Esophagus (tissue), 2 donors: ENCODE results near the gene KCNQ5. TPM values are rescaled to one million over a fixed set of nuclear protein-coding genes. Genes with fewer than 3 reads are reported as not detected.

Experiments used
- H3K27ac ChIP-seq, 2 donors: one replicate each; pipeline ENCODE4 v1.5.1; 2013; ENCODE audit warnings: low read depth in 2 of 2, mild to moderate bottlenecking in 2 of 2, inconsistent platforms in 1 of 2, low read length in 1 of 2, moderate library complexity in 1 of 2
- H3K27me3 ChIP-seq, 2 donors: one replicate each; pipeline ENCODE4 v1.6.1; 2013; ENCODE audit warnings: low read length in 2 of 2, control low read depth in 1 of 2, mild to moderate bottlenecking in 1 of 2; ENCODE audit not compliant: insufficient read depth in 2 of 2, control insufficient read depth in 1 of 2
- H3K36me3 ChIP-seq, 2 donors: one replicate each; pipeline ENCODE4 v1.6.1; 2013; ENCODE audit warnings: low read length in 1 of 2; ENCODE audit not compliant: control insufficient read depth in 2 of 2, insufficient read depth in 2 of 2
- H3K4me1 ChIP-seq, 2 donors: one replicate each; pipeline ENCODE4 v1.6.1; 2013; ENCODE audit warnings: low read length in 1 of 2; ENCODE audit not compliant: control insufficient read depth in 2 of 2, insufficient read depth in 2 of 2
- H3K4me3 ChIP-seq, 2 donors: one replicate each; pipeline ENCODE4 v1.5.1; 2013; ENCODE audit warnings: low read length in 2 of 2, mild to moderate bottlenecking in 2 of 2, low read depth in 1 of 2, moderate library complexity in 1 of 2
- H3K9me3 ChIP-seq, 2 donors: one replicate each; pipeline ENCODE4 v1.6.1; 2013; ENCODE audit warnings: mild to moderate bottlenecking in 2 of 2, low read depth in 1 of 2, low read length in 1 of 2, moderate library complexity in 1 of 2; ENCODE audit not compliant: control insufficient read depth in 2 of 2, insufficient read depth in 1 of 2
- WGBS, 2 donors: extraction: QIAGEN DNeasy Blood & Tissue Kit; methylation state at CpG; one replicate each; pipeline ENCODE4 v1.1.7; 2013; 5-methylcytosine and 5-hydroxymethylcytosine counted together
- polyA plus RNA-seq, 2 donors: library from polyadenylated mRNA; stranded (reverse); fragments of 200-250 nt; gene quantifications; one replicate each; pipeline ENCODE4 v1.2.3, GENCODE V29; 2013
- donor health status: healthy with polysubstance abuse.
- donor health status: Bipolar disorder and iron deficiency.

The KCNQ5 gene
- polyA plus RNA-seq, 2 donors = 0.18 to 0.22 TPM

DNA sequence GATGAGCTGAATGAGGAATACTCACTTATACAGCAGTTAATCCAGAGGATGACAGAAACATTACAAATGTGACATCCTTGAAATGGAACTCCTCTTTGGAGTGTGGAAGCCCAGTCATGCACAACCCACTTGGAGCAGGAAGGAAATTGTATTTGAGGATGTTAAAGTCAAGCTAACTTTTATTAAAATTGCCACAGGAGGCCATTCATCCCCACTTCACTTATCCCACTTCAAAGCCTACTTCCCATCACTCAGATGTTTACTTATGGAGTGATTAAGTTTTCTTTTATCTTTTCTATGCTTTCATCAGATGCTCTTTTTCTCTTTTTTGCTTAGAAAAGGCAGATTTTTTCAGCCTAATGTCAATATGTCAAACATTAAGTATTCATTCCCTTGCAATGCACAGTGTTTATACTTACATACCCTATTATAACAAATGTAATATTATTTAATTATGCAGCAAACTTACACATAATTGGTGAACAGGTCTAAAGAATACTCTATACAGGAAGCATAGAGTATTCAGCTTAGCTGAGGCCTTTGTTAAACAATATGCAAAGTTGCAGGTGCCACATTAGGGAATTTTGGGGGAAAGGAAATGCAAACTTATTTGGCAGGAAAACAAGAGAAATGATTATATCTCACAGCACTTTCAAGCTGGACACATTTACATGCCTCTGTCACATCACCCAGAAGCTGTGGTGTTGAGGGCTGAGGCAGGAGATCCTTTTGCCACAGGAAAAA, 454.5 kb downstream of the KCNQ5 start:
- Histone ChIP-seq H3K4me1 (no peaks in the 10 kb centered on the region), H3K4me3 (no peak overlapping the region), H3K27me3 (no peaks in the 10 kb centered on the region), H3K36me3 (no peaks in the 10 kb centered on the region), H3K27ac (no peak overlapping the region), H3K9me3 (no peaks in the 10 kb centered on the region)

DNA sequence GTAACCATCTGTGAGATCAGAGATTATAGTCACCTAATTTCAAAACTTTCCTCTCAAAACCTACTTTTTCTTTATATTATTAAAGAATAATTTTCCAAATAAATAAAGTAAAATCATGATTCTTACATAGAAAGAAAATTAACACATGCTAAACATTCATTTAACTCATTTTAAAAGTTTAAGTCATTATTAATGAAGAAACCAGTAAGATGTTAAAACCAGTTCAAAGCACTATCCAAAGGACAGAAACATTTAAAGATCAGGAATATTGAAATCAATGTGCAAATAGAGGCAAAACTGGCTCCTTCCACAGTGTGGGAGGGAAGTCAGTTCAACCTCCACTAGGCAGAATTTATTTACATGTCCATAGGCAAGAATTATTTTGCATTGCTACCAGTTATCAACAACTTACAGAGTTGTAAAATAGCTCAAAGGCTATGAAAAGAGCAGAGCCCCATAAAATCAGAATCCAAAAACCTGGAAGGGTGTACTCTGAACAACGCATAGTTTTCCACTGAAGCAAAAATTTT, 456.5 kb downstream of the KCNQ5 start:
- no peaks in the 10 kb centered on the region for H3K36me3 ChIP-seq

DNA sequence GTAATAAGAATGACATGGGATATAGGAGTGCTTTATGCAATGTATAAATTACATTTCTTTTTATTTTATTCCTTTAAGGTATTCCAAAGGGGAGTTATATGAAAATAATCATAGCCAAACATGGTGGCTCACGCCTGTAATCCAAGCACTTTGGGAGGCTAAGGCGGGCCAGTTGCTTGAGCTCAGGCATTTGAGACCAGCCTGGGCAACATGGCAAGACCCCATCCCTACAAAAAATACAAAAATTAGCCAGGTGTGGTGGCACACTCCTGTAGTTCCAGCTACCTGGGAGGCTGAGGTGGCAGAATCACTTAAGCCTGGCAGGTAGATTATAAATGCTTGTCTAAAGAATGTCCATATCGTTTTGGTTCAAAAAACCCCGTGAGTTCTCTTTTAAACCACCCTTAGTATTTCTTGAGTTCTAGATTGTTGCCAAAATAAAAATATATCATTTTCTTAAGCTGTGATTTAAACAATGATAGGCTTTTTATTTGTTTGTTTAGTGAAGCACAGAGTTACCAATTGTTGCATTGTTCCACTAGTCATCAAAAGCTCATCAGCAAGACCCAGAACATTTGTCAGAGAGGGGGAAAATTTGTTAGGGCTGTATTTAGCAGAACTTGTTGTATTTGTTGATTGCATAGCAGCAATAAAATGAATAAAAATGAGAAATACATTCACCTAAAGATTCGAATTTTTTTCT, 457.2 kb downstream of the KCNQ5 start:
- Histone ChIP-seq H3K4me1 (no peaks in the 10 kb centered on the region), H3K36me3 (no peaks in the 10 kb centered on the region), H3K27me3 (no peaks in the 10 kb centered on the region), H3K9me3 (no peaks in the 10 kb centered on the region), H3K4me3 (no peak overlapping the region), H3K27ac (no peak overlapping the region)
- 86 to 88% methylated on average over 5 of the region's 5 CpGs for WGBS, 2 donors

More for the DNA sequence above, 456.5 kb downstream of the KCNQ5 start:
- no peaks in the 10 kb centered on the region for H3K9me3 ChIP-seq
- no peak overlapping the region for H3K4me3 ChIP-seq
- no peaks in the 10 kb centered on the region for H3K27me3 ChIP-seq
- no peaks in the 10 kb centered on the region for H3K4me1 ChIP-seq
- no peak overlapping the region for H3K27ac ChIP-seq
- WGBS, 2 donors = 97 to 98% methylated on average over 1 of the region's 1 CpG

DNA sequence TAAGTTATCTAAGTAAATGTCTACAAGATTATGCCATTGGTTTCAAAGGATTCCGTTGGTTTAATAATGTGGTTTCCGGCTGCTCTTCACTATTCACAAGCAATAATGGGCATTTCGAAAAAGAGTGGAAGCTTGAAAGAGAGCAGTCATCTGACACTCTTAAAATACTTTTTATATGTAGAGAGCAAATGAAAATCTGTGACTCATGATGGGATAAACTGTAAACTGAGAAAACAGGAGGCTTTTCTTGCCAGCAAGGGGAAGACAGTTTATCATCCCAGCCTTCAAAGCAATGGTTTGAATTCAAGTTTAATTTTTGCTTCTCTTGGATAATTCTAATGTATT, 457.7 kb downstream of the KCNQ5 start:
- Histone ChIP-seq H3K27ac (no peak overlapping the region), H3K36me3 (no peaks in the 10 kb centered on the region), H3K4me1 (no peaks in the 10 kb centered on the region), H3K9me3 (no peaks in the 10 kb centered on the region), H3K4me3 (no peak overlapping the region), H3K27me3 (no peaks in the 10 kb centered on the region)
- WGBS, 2 donors = 84 to 91% methylated on average over 3 of the region's 3 CpGs

DNA sequence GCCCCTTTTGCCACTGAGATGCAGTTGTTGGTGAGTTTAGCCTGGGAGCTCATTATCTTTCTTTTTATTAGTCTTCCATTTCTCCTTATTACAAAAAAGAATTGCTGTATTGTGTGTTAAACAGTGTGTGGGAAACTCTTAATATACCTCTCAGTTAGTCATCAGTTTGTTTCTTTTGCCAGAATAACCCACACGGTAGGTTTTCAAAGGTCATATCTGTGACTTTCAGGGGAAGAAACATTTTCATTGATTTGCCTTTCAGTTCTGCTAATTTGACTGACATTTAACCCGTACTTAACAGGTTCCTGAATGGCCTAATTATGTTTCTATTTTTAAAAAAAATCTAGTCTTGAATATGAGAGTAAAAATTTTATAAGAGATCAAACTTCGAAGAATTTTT, 458.1 kb downstream of the KCNQ5 start:
- H3K4me3 ChIP-seq = no peak overlapping the region
- WGBS, 2 donors = 44 to 69% methylated on average over 3 of the region's 3 CpGs

DNA sequence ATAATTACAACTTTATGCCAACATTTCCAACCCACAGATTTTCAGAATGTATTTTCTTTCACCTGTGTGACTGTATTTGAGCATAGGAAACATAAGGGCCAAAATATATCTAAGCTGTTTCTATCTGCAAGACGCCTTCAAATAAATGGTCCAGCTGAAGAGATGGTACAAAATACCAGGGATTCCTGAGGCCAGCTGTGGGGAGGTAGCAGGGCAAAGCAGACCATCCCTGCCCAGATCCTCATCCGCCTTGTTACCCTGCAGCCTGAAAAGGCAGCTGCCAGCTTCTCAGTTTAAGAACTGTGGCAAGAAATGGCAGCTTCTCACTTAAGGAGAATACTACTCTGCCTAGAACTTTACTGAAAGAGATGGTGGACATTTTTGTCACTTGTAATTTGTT, 460.1 kb downstream of the KCNQ5 start:
- H3K4me1 ChIP-seq = no peaks in the 10 kb centered on the region
- 78 to 88% methylated on average over 2 of the region's 2 CpGs for WGBS, 2 donors
- H3K36me3 ChIP-seq = no peaks in the 10 kb centered on the region
- H3K27me3 ChIP-seq = no peaks in the 10 kb centered on the region
- H3K27ac ChIP-seq = no peak overlapping the region
- H3K4me3 ChIP-seq = no peak overlapping the region
- no peaks in the 10 kb centered on the region for H3K9me3 ChIP-seq

More for the DNA sequence above, 458.1 kb downstream of the KCNQ5 start:
- Histone ChIP-seq H3K4me1 (no peaks in the 10 kb centered on the region), H3K27me3 (no peaks in the 10 kb centered on the region), H3K27ac (no peak overlapping the region), H3K36me3 (no peaks in the 10 kb centered on the region), H3K9me3 (no peaks in the 10 kb centered on the region)

DNA sequence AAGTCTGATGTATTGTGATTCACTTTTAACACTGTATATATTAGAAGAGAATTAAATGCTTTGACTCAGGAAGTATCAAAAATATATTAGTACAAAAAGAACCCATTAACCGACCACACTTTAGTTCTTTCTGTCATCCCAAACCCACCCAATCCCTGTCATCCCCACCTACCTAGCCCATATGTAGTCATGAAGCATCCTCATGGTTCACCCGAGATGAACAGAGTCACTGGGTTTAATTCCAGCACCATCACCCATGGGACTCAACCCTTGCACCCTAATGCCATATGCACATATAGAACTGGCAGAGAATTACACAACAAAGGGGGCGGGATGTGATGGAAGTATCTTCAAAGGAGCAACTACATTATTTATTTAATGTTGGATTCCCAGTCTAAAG, 462.0 kb downstream of the KCNQ5 start:
- Histone ChIP-seq H3K36me3 (no peaks in the 10 kb centered on the region), H3K9me3 (no peaks in the 10 kb centered on the region), H3K27ac (no peak overlapping the region), H3K4me3 (no peak overlapping the region), H3K27me3 (no peaks in the 10 kb centered on the region), H3K4me1 (no peaks in the 10 kb centered on the region)
- 77 to 82% methylated on average over 3 of the region's 3 CpGs for WGBS, 2 donors

DNA sequence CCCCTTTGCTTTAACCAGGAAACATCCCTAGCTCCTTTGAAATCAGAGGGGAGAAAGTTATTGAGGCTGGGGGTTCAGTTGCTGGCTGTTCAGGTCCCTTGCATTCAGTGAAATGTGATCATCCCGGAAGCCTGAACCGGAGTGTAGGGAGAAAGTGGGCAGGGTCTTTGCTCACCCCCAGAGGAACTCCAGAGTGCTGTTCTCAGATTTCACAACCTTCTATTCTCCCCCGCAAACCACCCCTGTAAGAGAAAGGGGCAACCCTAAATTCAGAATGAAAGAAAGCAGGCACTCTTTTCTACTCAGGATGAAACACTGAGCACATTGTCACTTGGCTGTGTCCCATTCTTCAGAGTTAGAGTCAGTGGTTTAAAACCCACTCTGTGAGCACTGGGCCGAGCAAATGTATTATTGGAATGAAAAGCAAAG, 463.6 kb downstream of the KCNQ5 start:
- Histone ChIP-seq H3K9me3 (no peaks in the 10 kb centered on the region), H3K36me3 (no peaks in the 10 kb centered on the region), H3K27ac (no peak overlapping the region), H3K27me3 (no peaks in the 10 kb centered on the region), H3K4me1 (no peaks in the 10 kb centered on the region), H3K4me3 (no peak overlapping the region)
- WGBS, 2 donors = 56 to 66% methylated on average over 4 of the region's 4 CpGs

DNA sequence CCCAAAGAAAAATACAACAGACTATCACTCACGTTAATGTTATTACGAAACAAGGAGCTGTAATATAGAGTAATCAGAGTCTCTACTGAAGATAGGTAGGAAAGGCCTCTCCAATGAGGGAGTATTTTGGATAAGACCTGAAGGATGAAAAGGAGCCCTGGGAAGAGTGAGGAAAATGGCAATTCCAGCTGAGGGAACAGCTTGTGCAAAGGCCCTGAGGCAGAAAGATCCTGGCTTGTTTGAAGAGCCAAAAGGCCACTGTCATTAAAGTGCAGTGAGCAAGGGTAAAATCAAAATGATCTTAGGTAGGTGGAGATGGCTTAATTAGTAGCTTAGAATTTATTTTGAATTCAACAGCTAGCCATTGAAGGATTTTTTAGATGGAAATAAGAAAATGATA, 464.9 kb downstream of the KCNQ5 start:
- Histone ChIP-seq H3K36me3 (no peaks in the 10 kb centered on the region), H3K27ac (no peak overlapping the region), H3K27me3 (no peaks in the 10 kb centered on the region), H3K4me1 (no peaks in the 10 kb centered on the region), H3K9me3 (no peaks in the 10 kb centered on the region), H3K4me3 (no peak overlapping the region)
- WGBS, 2 donors = 75 to 93% methylated on average over 2 of the region's 2 CpGs
